ENCODE results near the gene LIMS1.

GRCh38 chr2:108633409-108633808, 99.1 kb downstream of the LIMS1 start:
- TF ChIP-seq CTCF (IDR thresholded peaks at IDR 0.05) (no peak), POLR2A (IDR thresholded peaks at IDR 0.05) (no peak)
